ENCODE data around the gene ITGB3.
A peak's percentile ranks its signal among the peaks of the same experiment; 100 is the strongest.

Gene ITGB3

GRCh38 chr17:47304186-47304585, 50.6 kb downstream of the ITGB3 start:
- no peak for DNase-seq

- no peak for DNase-seq
These were observed 51.8 kb downstream of the ITGB3 start for GRCh38 chr17:47305302-47305923.

- DNase-seq: no peak
These were observed 56.6 kb downstream of the ITGB3 start for GRCh38 chr17:47310186-47310733.

- DNase-seq: no peak
These were observed 57.8 kb downstream of the ITGB3 start for GRCh38 chr17:47311420-47311819.

GRCh38 chr17:47315451-47316266, 62.0 kb downstream of the ITGB3 start:
- DNase-seq: peak; percentile 66

- no peak for DNase-seq
These were observed 62.7 kb downstream of the ITGB3 start for GRCh38 chr17:47316311-47316710.

- no peak for DNase-seq
These were observed 63.5 kb downstream of the ITGB3 start for GRCh38 chr17:47317119-47317518.

GRCh38 chr17:47318197-47318918, 64.7 kb downstream of the ITGB3 start:
- no peak for DNase-seq

GRCh38 chr17:47320879-47321502, 67.4 kb downstream of the ITGB3 start:
- DNase-seq: no peak

GRCh38 chr17:47323382-47324223, 70.0 kb downstream of the ITGB3 start, which contains the start of gene EFCAB13:
Gene EFCAB13, plus strand, starts transcription at chr17:47323955. Its CDS starts 4,399 bp downstream, at chr17:47328354.
- DNase-seq: peak; percentile 90

GRCh38 chr17:47324224-47325020, 70.8 kb downstream of the ITGB3 start:
- DNase-seq: peak; percentile 87

GRCh38 chr17:47325176-47325575, 71.5 kb downstream of the ITGB3 start:
- DNase-seq: no peak

GRCh38 chr17:47330548-47330947, 76.9 kb downstream of the ITGB3 start:
- no peak for DNase-seq

GRCh38 chr17:47332287-47332686, 78.7 kb downstream of the ITGB3 start:
- DNase-seq: no peak

- DNase-seq: no peak
These were observed 81.7 kb downstream of the ITGB3 start for GRCh38 chr17:47335101-47335936.

- no peak for DNase-seq
These were observed 84.4 kb downstream of the ITGB3 start for GRCh38 chr17:47338026-47338425.

GRCh38 chr17:47352848-47353247, 99.2 kb downstream of the ITGB3 start:
- DNase-seq: no peak

- no peak for DNase-seq
These were observed 105.0 kb downstream of the ITGB3 start for GRCh38 chr17:47358652-47359051.
